ENCODE measurements around the gene AMPD2.
"Not testable (repeated sequence)": the region's sequence is repeated elsewhere in the genome, so short reads cannot be mapped to it uniquely, and the experiment has no call there.

The AMPD2 gene

GRCh38 chr1:109669949-109670302 is 50.3 kb downstream of the AMPD2 start:
- not testable (repeated sequence) for DNase-seq; H3K36me3 Mint-ChIP-seq (ENCODE audit: insufficient read depth); ATAC-seq (replicated peaks); H3K9me3 Mint-ChIP-seq; H3K27me3 Mint-ChIP-seq
- H3K4me3 Mint-ChIP-seq = peak overlapping the region; percentile 32 to 67
- peaks cover 6 to 13% of the 10 kb centered on the region in 2 donors for H3K4me1 Mint-ChIP-seq (ENCODE audit: low read depth in 2 of 2)
- H3K27ac Mint-ChIP-seq = peak overlapping the region in 1 of 2 donors; percentile 3

DNA sequence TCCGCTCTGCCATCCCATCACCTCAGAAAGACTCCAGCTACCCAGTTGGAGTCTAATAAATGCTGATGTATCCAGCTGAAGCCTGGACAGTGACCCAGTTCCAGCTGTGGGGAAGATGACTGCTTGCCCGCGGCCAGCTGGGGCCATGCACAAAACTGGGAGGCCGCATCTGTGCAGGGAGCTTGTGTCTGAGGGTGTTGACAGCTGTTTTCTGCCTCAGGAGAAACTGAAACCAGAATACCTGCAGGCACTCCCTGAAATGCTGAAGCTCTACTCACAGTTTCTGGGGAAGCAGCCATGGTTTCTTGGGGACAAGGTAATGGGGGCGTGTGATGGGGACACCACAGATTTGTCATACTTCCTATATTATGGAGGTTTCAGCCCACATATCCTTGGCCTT is 51.4 kb downstream of the AMPD2 start:
- Mint-ChIP-seq H3K27me3 (no peaks in the 10 kb centered on the region), H3K4me3 (no peak overlapping the region), H3K27ac (peak overlapping the region in 1 of 2 donors; percentile 39), H3K4me1 (ENCODE audit: low read depth in 2 of 2) (peaks cover 6 to 13% of the 10 kb centered on the region in 2 donors), H3K9me3 (no peaks in the 10 kb centered on the region), H3K36me3 (ENCODE audit: insufficient read depth) (peaks cover 3% of the 10 kb centered on the region)
- no peak for DNase-seq
- ATAC-seq (replicated peaks) = no peak

GRCh38 chr1:109673861-109674260 is 54.2 kb downstream of the AMPD2 start:
- H3K36me3 Mint-ChIP-seq (ENCODE audit: insufficient read depth); H3K27me3 Mint-ChIP-seq; H3K9me3 Mint-ChIP-seq; H3K27ac Mint-ChIP-seq; ATAC-seq (replicated peaks); DNase-seq; H3K4me3 Mint-ChIP-seq: not testable (repeated sequence)
- H3K4me1 Mint-ChIP-seq (ENCODE audit: low read depth in 2 of 2) = peaks cover 6 to 10% of the 10 kb centered on the region in 2 donors

DNA sequence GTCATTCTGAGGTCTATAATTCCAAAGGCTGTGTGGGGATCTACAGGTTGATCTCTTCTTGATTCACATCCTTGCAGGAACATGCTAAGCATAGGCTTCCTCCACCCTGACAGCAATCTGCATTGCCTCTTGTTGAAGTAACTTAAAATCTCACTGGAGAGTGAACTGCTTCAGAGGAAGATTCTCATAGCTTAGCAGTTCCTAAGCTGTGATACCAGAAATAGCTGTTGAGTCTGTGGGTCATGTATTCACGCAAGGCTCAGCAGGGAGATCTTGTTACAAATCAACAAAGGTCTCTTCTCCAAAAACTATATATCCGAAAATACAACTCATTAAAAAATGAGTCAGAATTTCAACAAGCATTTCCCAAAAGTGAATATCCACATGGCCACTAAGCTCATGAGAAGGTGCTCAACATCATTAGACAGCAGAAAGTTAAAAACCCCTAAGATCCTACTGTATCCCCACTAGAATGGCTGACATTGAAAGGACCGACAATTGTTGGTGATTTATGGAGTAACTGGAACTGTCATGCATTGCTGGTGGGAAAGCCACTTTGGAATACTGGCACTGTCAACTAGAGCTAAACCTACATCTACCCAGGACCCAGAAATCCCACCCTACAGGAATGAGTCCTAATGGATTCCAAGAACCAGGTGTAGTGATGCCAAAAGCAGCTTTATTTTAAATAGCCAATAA is 57.2 kb downstream of the AMPD2 start:
- H3K4me3 Mint-ChIP-seq; H3K27ac Mint-ChIP-seq; H3K27me3 Mint-ChIP-seq; ATAC-seq (replicated peaks); H3K9me3 Mint-ChIP-seq; DNase-seq; H3K4me1 Mint-ChIP-seq (ENCODE audit: low read depth in 2 of 2); H3K36me3 Mint-ChIP-seq (ENCODE audit: insufficient read depth): not testable (repeated sequence)

DNA sequence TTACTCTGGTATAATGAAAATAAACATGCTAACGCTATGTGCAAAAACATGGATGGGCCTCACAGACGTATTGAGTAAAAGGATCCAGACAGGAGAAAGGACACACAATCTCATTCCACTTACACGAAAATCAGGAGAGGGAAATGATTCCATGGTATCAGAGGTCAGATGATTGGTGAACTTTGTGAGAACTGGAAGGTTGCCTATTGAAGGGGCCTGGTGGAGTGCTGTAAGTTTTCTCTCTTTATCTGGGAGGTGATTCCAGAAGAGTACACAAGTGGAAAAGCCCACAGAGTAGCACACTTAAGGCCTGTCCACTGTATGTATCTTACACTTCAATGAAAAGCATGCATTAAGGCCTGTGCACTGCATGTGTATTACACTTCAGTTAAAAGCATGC is 57.8 kb downstream of the AMPD2 start:
- no peaks in the 10 kb centered on the region for H3K36me3 Mint-ChIP-seq (ENCODE audit: insufficient read depth)
- no peaks in the 10 kb centered on the region for H3K9me3 Mint-ChIP-seq
- no peak overlapping the region for H3K4me3 Mint-ChIP-seq
- ATAC-seq (replicated peaks) = no peak
- DNase-seq = no peak
- no peaks in the 10 kb centered on the region for H3K27me3 Mint-ChIP-seq
- H3K4me1 Mint-ChIP-seq (ENCODE audit: low read depth in 2 of 2) = no peaks in the 10 kb centered on the region
- H3K27ac Mint-ChIP-seq = no peak overlapping the region

DNA sequence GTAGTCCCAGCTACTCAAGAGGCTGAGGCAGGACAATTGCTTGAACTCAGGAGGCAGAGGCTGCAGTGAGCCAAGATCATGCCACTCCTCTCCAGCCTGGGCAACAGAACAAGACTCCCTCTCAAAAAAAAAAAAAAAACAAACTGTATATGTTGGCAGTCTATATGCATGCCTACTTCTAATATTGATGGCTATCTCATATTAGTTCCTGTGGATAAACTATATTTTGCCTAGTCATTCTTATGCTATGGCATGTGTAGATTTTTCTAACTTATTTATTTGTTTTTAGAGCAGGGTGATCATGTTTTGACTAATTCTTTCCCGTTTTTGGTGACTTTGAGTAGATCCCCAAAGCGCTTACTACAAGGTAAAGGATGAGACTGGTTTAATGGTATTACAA is 59.0 kb downstream of the AMPD2 start:
- H3K36me3 Mint-ChIP-seq (ENCODE audit: insufficient read depth); H3K4me1 Mint-ChIP-seq (ENCODE audit: low read depth in 2 of 2); H3K27me3 Mint-ChIP-seq; H3K4me3 Mint-ChIP-seq; DNase-seq; ATAC-seq (replicated peaks); H3K27ac Mint-ChIP-seq; H3K9me3 Mint-ChIP-seq: not testable (repeated sequence)
